GM23338 (cell line): ENCODE measurements around the gene ALG9. TPM values are rescaled to one million over a fixed set of nuclear protein-coding genes. Genes with fewer than 3 reads are reported as not detected.

Experiments used
- ATAC-seq: fragments of 200-7000 bp; cut with Tn5 transposase; 3 replicates; pipeline ENCODE4 v1.9.1; 2020
- DNase-seq: peaks from one replicate; pipeline ENCODE4 v3.0.0-alpha.2; 2015; ENCODE audit warnings: low spot score
- H2AFZ ChIP-seq: fragments of 200-600 bp; sonication (generic); 2 replicates; pipeline ENCODE4 v1.8.0; 2016; ENCODE audit warnings: antibody characterized with exemption, mild to moderate bottlenecking, moderate library complexity
- H3F3A ChIP-seq: fragments of 200-600 bp; sonication (generic); replicated peaks from 2 replicates; pipeline ENCODE4 v1.8.0; 2017; ENCODE audit warnings: antibody characterized with exemption, mixed run types, low read depth
- H3K27ac ChIP-seq: fragments of 200-600 bp; sonication (generic); 2 replicates; pipeline ENCODE4 v1.6.1; 2016; ENCODE audit warnings: low read depth
- H3K27me3 ChIP-seq: fragments of 200-600 bp; sonication (generic); 2 replicates; pipeline ENCODE4 v1.8.0; 2016; ENCODE audit warnings: mild to moderate bottlenecking, mixed run types, moderate library complexity; ENCODE audit not compliant: insufficient read depth
- H3K36me3 ChIP-seq: fragments of 200-600 bp; sonication (generic); 2 replicates; pipeline ENCODE4 v1.8.0; 2016; ENCODE audit warnings: mild to moderate bottlenecking; ENCODE audit not compliant: insufficient read depth
- H3K4me1 ChIP-seq: fragments of 200-600 bp; sonication (generic); 2 replicates; pipeline ENCODE4 v1.8.0; 2016; ENCODE audit warnings: mild to moderate bottlenecking, moderate library complexity; ENCODE audit not compliant: insufficient read depth
- H3K4me2 ChIP-seq: fragments of 200-600 bp; sonication (generic); 2 replicates; pipeline ENCODE4 v1.7.1; 2017; ENCODE audit warnings: mixed run types
- H3K4me3 ChIP-seq: fragments of 200-600 bp; sonication (generic); 2 replicates; pipeline ENCODE4 v1.6.1; 2016; ENCODE audit warnings: mixed run types
- H3K79me2 ChIP-seq: fragments of 200-600 bp; sonication (generic); replicated peaks from 2 replicates; pipeline ENCODE4 v1.8.0; 2017; ENCODE audit warnings: mild to moderate bottlenecking; ENCODE audit not compliant: insufficient read depth
- H3K9me2 ChIP-seq: fragments of 200-600 bp; sonication (generic); 2 replicates; pipeline ENCODE4 v1.8.0; 2017; ENCODE audit not compliant: insufficient read depth
- H4K20me1 ChIP-seq: fragments of 200-600 bp; sonication (generic); replicated peaks from 2 replicates; pipeline ENCODE4 v1.8.0; 2017; ENCODE audit warnings: mild to moderate bottlenecking; ENCODE audit not compliant: insufficient read depth
- H3K27ac Mint-ChIP-seq: 2 replicates; pipeline ENCODE4 v1.8.0; 2020; ENCODE audit warnings: inconsistent platforms, mild to moderate bottlenecking, moderate library complexity, mixed read lengths
- H3K27me3 Mint-ChIP-seq: 3 replicates; pipeline ENCODE4 v1.8.0; 2022; ENCODE audit warnings: low read depth, mild to moderate bottlenecking, moderate library complexity, mixed read lengths, inconsistent platforms; ENCODE audit not compliant: insufficient read depth, poor library complexity
- H3K36me3 Mint-ChIP-seq: 3 replicates; pipeline ENCODE4 v1.8.0; 2021; ENCODE audit warnings: low read depth, mild to moderate bottlenecking, inconsistent platforms, moderate library complexity, mixed read lengths
- H3K4me1 Mint-ChIP-seq: 3 replicates; pipeline ENCODE4 v1.8.0; 2020; ENCODE audit warnings: mild to moderate bottlenecking, inconsistent platforms, mixed read lengths
- H3K4me3 Mint-ChIP-seq: 3 replicates; pipeline ENCODE4 v1.8.0; 2021; ENCODE audit warnings: moderate library complexity, mild to moderate bottlenecking, inconsistent platforms, mixed read lengths
- H3K9me3 Mint-ChIP-seq: 3 replicates; pipeline ENCODE4 v1.8.0; 2020; ENCODE audit warnings: moderate library complexity, mild to moderate bottlenecking, inconsistent platforms, mixed read lengths
- CREB1 ChIP-seq: fragments of 250-450 bp; sonication (Bioruptor Pico); IDR thresholded peaks from 2 replicates; pipeline ENCODE4 v1.5.0; 2020; ENCODE audit warnings: low read depth, mild to moderate bottlenecking, moderate library complexity
- CTCF ChIP-seq, 2 experiments: fragments of 200-600 bp in 1 of 2; sonication (generic) in 1 of 2; conservative IDR thresholded peaks; 2 replicates each; pipeline versions ENCODE4 v1.5.1 to v1.6.1; 2016 to 2017; ENCODE audit warnings: antibody characterized with exemption in 2 of 2, low read depth in 2 of 2, mild to moderate bottlenecking in 2 of 2, moderate library complexity in 1 of 2
- ETS1 ChIP-seq: IDR thresholded peaks from 2 replicates; pipeline ENCODE4 v1.6.1; 2016; ENCODE audit warnings: antibody characterized with exemption
- EZH2 ChIP-seq: fragments of 200-600 bp; sonication (generic); IDR thresholded peaks from one replicate; pipeline ENCODE4 v1.8.0; 2017; ENCODE audit warnings: antibody characterized with exemption, mild to moderate bottlenecking, low read depth; ENCODE audit not compliant: unreplicated experiment
- EZH2phosphoT487 ChIP-seq: fragments of 200-600 bp; sonication (generic); IDR thresholded peaks from one replicate; pipeline ENCODE4 v1.8.1; 2018; ENCODE audit warnings: antibody characterized with exemption; ENCODE audit not compliant: unreplicated experiment
- JUNB ChIP-seq: IDR thresholded peaks from one replicate; pipeline ENCODE4 v1.6.1; 2016; ENCODE audit warnings: antibody characterized with exemption; ENCODE audit not compliant: unreplicated experiment
- NANOG ChIP-seq: IDR thresholded peaks from 2 replicates; pipeline ENCODE4 v1.6.1; 2016; ENCODE audit warnings: antibody characterized with exemption, borderline replicate concordance
- POLR2AphosphoS5 ChIP-seq: IDR thresholded peaks from 2 replicates; pipeline ENCODE4 v1.6.1; 2016; ENCODE audit warnings: antibody characterized with exemption, low read depth
- REST ChIP-seq: IDR thresholded peaks from one replicate; pipeline ENCODE4 v1.6.1; 2018; ENCODE audit warnings: antibody characterized with exemption; ENCODE audit not compliant: unreplicated experiment
- STAT1 ChIP-seq: IDR thresholded peaks from one replicate; pipeline ENCODE4 v1.6.1; 2016; ENCODE audit warnings: antibody characterized with exemption; ENCODE audit not compliant: unreplicated experiment
- ZNF114 ChIP-seq: fragments of 250-450 bp; sonication (Bioruptor Pico); IDR thresholded peaks from 2 replicates; pipeline ENCODE4 v1.5.0; 2020; ENCODE audit warnings: mild to moderate bottlenecking, moderate library complexity
- ZNF331 ChIP-seq: fragments of 250-450 bp; sonication (Bioruptor Pico); IDR thresholded peaks from 2 replicates; pipeline ENCODE4 v1.5.0; 2020; ENCODE audit warnings: low read depth, mild to moderate bottlenecking, moderate library complexity
- ZNF462 ChIP-seq: fragments of 250-450 bp; sonication (Bioruptor Pico); IDR thresholded peaks from 2 replicates; pipeline ENCODE4 v1.5.0; 2020; ENCODE audit warnings: mild to moderate bottlenecking, moderate library complexity
- polyA plus RNA-seq: library from polyadenylated mRNA; unstranded; fragments of >200 nt; fragmentation: Nextera tagmentation; extraction: Ambion mirVana; gene quantifications from 2 replicates; pipeline ENCODE4 v1.2.1, GENCODE V29; 2016
- total RNA-seq: library from RNA; depleted of rRNA; stranded (reverse); fragments of >200 nt; shearing (Covaris generic); gene quantifications from 2 replicates; pipeline ENCODE4 v1.2.3, GENCODE V29; 2014

The ALG9 gene
- total and polyA plus RNA-seq, 2 experiments from 2014 or later: 25.4 to 31.1 TPM

- H3K9me3 Mint-ChIP-seq: no peaks in the 10 kb centered on the region
Observed at GRCh38 chr11:111796696-111797095, 74.7 kb downstream of the ALG9 start.

More at GRCh38 chr11:111796696-111797095, 74.7 kb downstream of the ALG9 start:
- no peaks in the 10 kb centered on the region for H3K36me3 Mint-ChIP-seq
- no peak overlapping the region for H2AFZ ChIP-seq
- H3K27ac Mint-ChIP-seq: no peak overlapping the region
- no peak overlapping the region for H3K4me2 ChIP-seq
- TF ChIP-seq POLR2AphosphoS5 (no peak), STAT1 (no peak), ZNF114 (no peak), ETS1 (no peak), REST (no peak), EZH2 (no peak), ZNF331 (CRISPR knock-in tag) (no peak), CTCF (conservative IDR thresholded peaks at IDR 0.05; ENCODE audit: low read depth in 2 of 2) (no peak), EZH2phosphoT487 (no peak), CREB1 (no peak), NANOG (no peak), ZNF462 (CRISPR knock-in tag) (no peak), JUNB (no peak)
- no peak overlapping the region for H3K4me3 Mint-ChIP-seq
- H3K79me2 ChIP-seq: no peaks in the 10 kb centered on the region
- DNase-seq (no peak), ATAC-seq (no peak)
- H3K36me3 ChIP-seq: no peaks in the 10 kb centered on the region
- H3K4me1 Mint-ChIP-seq: peaks cover 9% of the 10 kb centered on the region; the same call in 2 of the 3 replicates
- H3K27me3 ChIP-seq: no peaks in the 10 kb centered on the region
- H4K20me1 ChIP-seq: no peaks in the 10 kb centered on the region
- H3K27ac ChIP-seq: no peak overlapping the region
- no peaks in the 10 kb centered on the region for H3F3A ChIP-seq
- H3K4me1 ChIP-seq: no peaks in the 10 kb centered on the region
- H3K9me2 ChIP-seq: no peaks in the 10 kb centered on the region
- H3K4me3 ChIP-seq: no peak overlapping the region
- peaks cover 2% of the 10 kb centered on the region for H3K27me3 Mint-ChIP-seq
